ENCODE measurements around the gene ANO7.

The ANO7 gene

GRCh38 chr2:241200822-241201395 lies 12.4 kb downstream of the ANO7 start:
- no peak for DNase-seq (ENCODE audit: low read depth)
- no peak overlapping the region for H3K4me3 ChIP-seq (ENCODE audit: low read depth, low read length)
- TF ChIP-seq, protein P1, sequence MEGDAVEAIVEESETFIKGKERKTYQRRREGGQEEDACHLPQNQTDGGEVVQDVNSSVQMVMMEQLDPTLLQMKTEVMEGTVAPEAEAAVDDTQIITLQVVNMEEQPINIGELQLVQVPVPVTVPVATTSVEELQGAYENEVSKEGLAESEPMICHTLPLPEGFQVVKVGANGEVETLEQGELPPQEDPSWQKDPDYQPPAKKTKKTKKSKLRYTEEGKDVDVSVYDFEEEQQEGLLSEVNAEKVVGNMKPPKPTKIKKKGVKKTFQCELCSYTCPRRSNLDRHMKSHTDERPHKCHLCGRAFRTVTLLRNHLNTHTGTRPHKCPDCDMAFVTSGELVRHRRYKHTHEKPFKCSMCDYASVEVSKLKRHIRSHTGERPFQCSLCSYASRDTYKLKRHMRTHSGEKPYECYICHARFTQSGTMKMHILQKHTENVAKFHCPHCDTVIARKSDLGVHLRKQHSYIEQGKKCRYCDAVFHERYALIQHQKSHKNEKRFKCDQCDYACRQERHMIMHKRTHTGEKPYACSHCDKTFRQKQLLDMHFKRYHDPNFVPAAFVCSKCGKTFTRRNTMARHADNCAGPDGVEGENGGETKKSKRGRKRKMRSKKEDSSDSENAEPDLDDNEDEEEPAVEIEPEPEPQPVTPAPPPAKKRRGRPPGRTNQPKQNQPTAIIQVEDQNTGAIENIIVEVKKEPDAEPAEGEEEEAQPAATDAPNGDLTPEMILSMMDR (IDR thresholded peaks at IDR 0.05; ENCODE audit: control insufficient read depth, extremely low read depth, insufficient read depth) = no peak

DNA sequence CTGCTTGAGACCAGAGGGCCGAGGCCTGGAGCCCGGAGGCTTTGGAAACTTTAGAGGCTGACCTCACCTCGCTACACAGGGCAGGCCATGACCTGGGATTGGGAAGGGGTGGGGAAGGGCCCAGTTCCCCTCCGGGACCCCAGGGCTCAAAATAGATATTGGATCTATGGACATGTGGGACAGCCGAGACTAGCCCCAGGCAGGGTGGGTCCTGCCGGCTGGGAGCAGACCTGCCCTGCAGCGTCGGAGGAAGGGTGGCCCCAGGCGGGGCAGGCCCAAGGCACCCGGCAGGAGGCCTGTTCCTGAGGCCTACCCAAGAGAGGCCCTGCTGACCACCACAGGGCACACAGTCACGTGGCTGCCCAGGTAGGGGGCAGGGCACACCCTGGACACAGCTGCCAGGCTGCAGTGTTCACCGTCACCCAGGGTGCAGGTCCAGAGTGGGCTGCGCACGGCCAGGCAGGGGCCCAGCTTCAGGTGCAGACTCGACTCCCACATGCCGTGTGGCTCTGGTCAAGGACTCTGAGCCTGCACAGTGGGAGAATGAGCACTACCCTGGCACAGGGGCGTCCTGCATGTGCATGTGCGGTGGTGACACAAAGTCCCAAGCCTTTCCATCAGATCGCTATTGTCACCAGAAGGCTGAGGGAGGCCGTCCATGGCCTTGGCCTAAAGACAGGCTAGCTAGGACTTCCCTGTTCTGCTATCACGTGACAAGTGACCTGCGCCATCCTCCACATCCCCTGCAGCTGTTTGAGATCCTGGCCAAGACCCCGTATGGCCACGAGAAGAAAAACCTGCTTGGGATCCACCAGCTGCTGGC lies 13.2 kb downstream of the ANO7 start:
- TF ChIP-seq, protein P1 (IDR thresholded peaks at IDR 0.05; ENCODE audit: control insufficient read depth, extremely low read depth, insufficient read depth) = no peak
- no peak overlapping the region for H3K4me3 ChIP-seq (ENCODE audit: low read depth, low read length)
- DNase-seq (ENCODE audit: low read depth) = no peak

GRCh38 chr2:241202268-241202585 lies 13.8 kb downstream of the ANO7 start:
- H3K4me3 ChIP-seq (ENCODE audit: low read depth, low read length) = no peak overlapping the region
- TF ChIP-seq, protein P1 (IDR thresholded peaks at IDR 0.05; ENCODE audit: control insufficient read depth, extremely low read depth, insufficient read depth) = no peak
- no peak for DNase-seq (ENCODE audit: low read depth)

DNA sequence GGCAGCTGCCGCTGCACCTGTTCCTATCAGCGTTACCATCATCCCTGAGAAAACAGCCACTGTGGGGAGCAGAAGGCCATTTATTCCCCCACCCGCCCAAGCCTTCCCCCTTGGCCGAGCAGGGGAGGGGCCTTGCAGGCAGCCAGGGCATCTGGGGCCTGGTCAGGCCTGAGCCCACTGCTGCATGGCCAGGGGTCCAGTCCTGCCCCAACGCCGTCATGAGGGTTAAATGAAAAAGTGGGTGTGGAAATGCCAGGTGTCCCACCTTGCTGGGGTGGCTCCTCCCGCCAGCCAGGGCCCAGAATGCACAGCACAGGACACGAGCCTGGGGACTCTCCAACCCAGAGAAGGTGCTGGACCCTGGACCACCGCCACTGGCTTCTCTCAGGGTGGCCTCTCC lies 14.2 kb downstream of the ANO7 start:
- no peak for DNase-seq (ENCODE audit: low read depth)
- no peak overlapping the region for H3K4me3 ChIP-seq (ENCODE audit: low read depth, low read length)
- TF ChIP-seq, protein P1 (IDR thresholded peaks at IDR 0.05; ENCODE audit: control insufficient read depth, extremely low read depth, insufficient read depth) = no peak

GRCh38 chr2:241203218-241204009 lies 14.9 kb downstream of the ANO7 start:
- DNase-seq (ENCODE audit: low read depth) = no peak
- TF ChIP-seq, protein P1 (IDR thresholded peaks at IDR 0.05; ENCODE audit: control insufficient read depth, extremely low read depth, insufficient read depth) = no peak
- H3K4me3 ChIP-seq (ENCODE audit: low read depth, low read length) = no peak overlapping the region

DNA sequence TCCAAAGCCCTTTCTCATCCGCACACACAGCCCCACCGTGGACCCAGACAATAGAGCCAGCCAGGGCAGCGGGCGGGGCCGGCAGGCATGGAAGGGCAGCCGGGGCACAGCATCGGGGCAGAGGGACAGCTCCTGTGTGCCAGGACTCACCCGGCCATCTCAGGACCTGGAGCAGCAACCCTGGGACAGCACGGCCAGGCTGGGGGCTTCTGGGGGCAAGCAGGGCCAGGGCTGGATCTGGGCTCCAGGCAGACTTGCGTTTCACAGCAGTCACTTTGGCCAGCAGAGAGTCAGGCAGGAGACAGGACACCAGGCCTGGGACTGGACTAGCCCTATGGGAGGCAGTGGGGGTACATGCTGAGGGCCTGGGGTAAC lies 15.5 kb downstream of the ANO7 start:
- TF ChIP-seq, protein P1 (IDR thresholded peaks at IDR 0.05; ENCODE audit: control insufficient read depth, extremely low read depth, insufficient read depth) = no peak
- no peak for DNase-seq (ENCODE audit: low read depth)
- no peak overlapping the region for H3K4me3 ChIP-seq (ENCODE audit: low read depth, low read length)
